PC-3 (cell line): Measurements from ENCODE around the gene TMEM178A. TPM values are rescaled to one million over a fixed set of nuclear protein-coding genes. Genes with fewer than 3 reads are reported as not detected.

Source experiments
- ATAC-seq: fragments of 200-7000 bp; cut with Tn5 transposase; 2 replicates; pipeline ENCODE4 v1.9.1; 2020; ENCODE audit warnings: mild to moderate bottlenecking, moderate library complexity
- BruUV-seq: library from RNA; stranded (reverse); fragments of 400-500 nt; replicated peaks from 2 replicates; lab custom pipeline; 2021; lab: Mats Ljungman, UMichigan
- CTCF ChIA-PET: fragments of 300-600 bp; sonication (Branson Sonifier 250); formaldehyde crosslinking; loops from one replicate; lab custom pipeline; 2022; ENCODE audit warnings: antibody characterized with exemption; lab: Charles Lee
- POLR2A ChIA-PET: fragments of 300-600 bp; sonication (Branson Sonifier 250); formaldehyde crosslinking; loops from one replicate; lab custom pipeline; 2022; ENCODE audit warnings: antibody characterized with exemption; ENCODE audit not compliant: unreplicated experiment; lab: Charles Lee
- DNase-seq: peaks from one replicate; pipeline ENCODE4 v3.0.0-alpha.2; 2015
- H2AFZ ChIP-seq: fragments of 300-600 bp; sonication (generic); 2 replicates; pipeline ENCODE4 v1.6.0; 2016; ENCODE audit warnings: antibody characterized with exemption, low read length
- H3F3A ChIP-seq: fragments of 300-600 bp; sonication (generic); one replicate; pipeline ENCODE4 v1.6.0; 2017; ENCODE audit warnings: antibody characterized with exemption, low read length, control low read depth, mild to moderate bottlenecking; ENCODE audit not compliant: unreplicated experiment
- H3K27ac ChIP-seq: fragments of 300-600 bp; sonication (generic); 2 replicates; pipeline ENCODE4 v1.5.1; 2016; ENCODE audit warnings: mild to moderate bottlenecking, low read length
- H3K27me3 ChIP-seq: fragments of 300-600 bp; sonication (generic); 2 replicates; pipeline ENCODE4 v1.6.1; 2016; ENCODE audit warnings: low read length, mixed read lengths
- H3K36me3 ChIP-seq: fragments of 300-600 bp; sonication (generic); 2 replicates; pipeline ENCODE4 v1.6.1; 2016; ENCODE audit warnings: low read depth, mixed run types, low read length, mixed read lengths
- H3K4me1 ChIP-seq: fragments of 300-600 bp; sonication (generic); 2 replicates; pipeline ENCODE4 v1.5.1; 2016; ENCODE audit warnings: low read length; ENCODE audit not compliant: insufficient read depth
- H3K4me2 ChIP-seq: fragments of 300-600 bp; sonication (generic); 2 replicates; pipeline ENCODE4 v1.6.0; 2016; ENCODE audit warnings: low read length
- H3K4me3 ChIP-seq: fragments of 300-600 bp; sonication (generic); 2 replicates; pipeline ENCODE4 v1.5.1; 2016; ENCODE audit warnings: mild to moderate bottlenecking, low read length, mixed read lengths
- H3K79me2 ChIP-seq: fragments of 300-600 bp; sonication (generic); 2 replicates; pipeline ENCODE4 v1.6.1; 2017; ENCODE audit warnings: low read length, mixed read lengths
- H3K9ac ChIP-seq: fragments of 300-600 bp; sonication (generic); 2 replicates; pipeline ENCODE4 v1.6.0; 2016; ENCODE audit warnings: mild to moderate bottlenecking, low read length
- H3K9me2 ChIP-seq: fragments of 300-600 bp; sonication (generic); replicated peaks from 2 replicates; pipeline ENCODE4 v1.6.1; 2016; ENCODE audit warnings: mixed run types, low read length, mixed read lengths
- H3K9me3 ChIP-seq: fragments of 300-600 bp; sonication (generic); 2 replicates; pipeline ENCODE4 v1.6.1; 2016; ENCODE audit warnings: low read length, mixed read lengths
- H4K20me1 ChIP-seq: fragments of 300-600 bp; sonication (generic); 2 replicates; pipeline ENCODE4 v1.6.1; 2016; ENCODE audit warnings: low read length, mixed read lengths
- CTCF ChIP-seq: fragments of 300-600 bp; sonication (generic); conservative IDR thresholded peaks from 2 replicates; pipeline ENCODE4 v1.5.1; 2017; ENCODE audit warnings: antibody characterized with exemption, low read depth, mild to moderate bottlenecking, low read length
- EZH2 ChIP-seq: fragments of 300-600 bp; sonication (generic); IDR thresholded peaks from one replicate; pipeline ENCODE4 v1.6.1; 2017; ENCODE audit warnings: antibody characterized with exemption, mild to moderate bottlenecking, low read length; ENCODE audit not compliant: unreplicated experiment
- EZH2phosphoT487 ChIP-seq: fragments of 300-600 bp; sonication (generic); IDR thresholded peaks from 2 replicates; pipeline ENCODE4 v1.6.1; 2018; ENCODE audit warnings: mild to moderate bottlenecking, antibody characterized with exemption, low read length, borderline replicate concordance
- intact Hi-C: fragments of 100-400 bp; cut with micrococcal nuclease; formaldehyde crosslinking; loops from 2 replicates; pipeline ENCODE4 v1.9.0; 2023
- total RNA-seq: library from RNA; depleted of rRNA; stranded (reverse); fragments of >200 nt; gene quantifications from 2 replicates; pipeline ENCODE4 v1.2.3, GENCODE V29; 2014

TMEM178A gene
- total RNA-seq, 1 experiment from 2014 or later = 0.33 TPM

GRCh38 chr2:39682066-39682692, 16.5 kb downstream of the TMEM178A start:
- Histone ChIP-seq H3K4me3 (no peak overlapping the region), H3K4me2 (no peak overlapping the region), H4K20me1 (no peaks in the 10 kb centered on the region), H3K4me1 (no peaks in the 10 kb centered on the region), H3K27me3 (no peaks in the 10 kb centered on the region), H3K27ac (no peak overlapping the region), H3F3A (no peaks in the 10 kb centered on the region), H3K9me3 (no peaks in the 10 kb centered on the region), H3K36me3 (no peaks in the 10 kb centered on the region), H3K79me2 (no peaks in the 10 kb centered on the region), H3K9me2 (no peaks in the 10 kb centered on the region), H3K9ac (no peak overlapping the region), H2AFZ (no peak overlapping the region)
- ChIA-PET POLR2A (no interaction called here), CTCF (interaction anchor here (0.6 kb wide), 1 partner anchor 88 kb away, joined by 3 read pairs; no protein-coding TSS in a partner anchor)
- TF ChIP-seq CTCF (no peak), EZH2 (no peak), EZH2phosphoT487 (no peak)
- intact Hi-C loops = no loop called here
- no peak for DNase-seq
- no peak for ATAC-seq
- BruUV-seq = no TSS peak

DNA sequence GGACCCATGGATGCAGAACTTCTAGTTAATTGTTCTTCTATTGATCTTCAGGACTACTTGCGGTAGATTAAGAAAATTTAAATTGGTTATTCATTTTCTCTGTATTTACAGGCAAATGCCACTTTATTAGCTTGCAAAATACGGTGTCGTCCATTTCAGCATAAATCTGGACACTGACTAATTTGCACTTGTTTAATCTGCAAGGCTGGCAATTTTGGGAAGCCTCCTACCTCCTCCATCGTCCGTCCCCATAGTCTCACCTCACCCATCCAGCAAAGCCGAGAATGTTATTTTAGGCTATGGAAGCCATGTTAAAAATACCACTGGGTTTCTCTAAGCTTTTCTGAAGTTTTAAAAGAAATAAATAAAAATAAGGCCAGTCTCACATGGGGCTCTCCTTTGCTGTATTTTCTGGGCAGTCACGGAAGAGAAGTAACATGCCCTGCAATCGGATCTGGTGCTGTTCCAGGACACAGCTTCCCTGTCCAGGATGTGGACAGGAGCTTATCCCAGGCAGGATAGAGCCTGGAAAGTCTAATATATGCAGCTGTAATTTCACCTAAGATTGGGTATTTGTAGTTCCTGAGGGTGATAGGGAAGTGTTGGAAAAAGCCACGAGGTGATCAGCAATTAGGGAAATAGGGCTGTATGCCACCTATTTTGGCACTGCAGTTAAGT, 17.4 kb downstream of the TMEM178A start:
- Histone ChIP-seq H3F3A (no peaks in the 10 kb centered on the region), H3K4me2 (no peak overlapping the region), H3K4me1 (no peaks in the 10 kb centered on the region), H4K20me1 (no peaks in the 10 kb centered on the region), H2AFZ (no peak overlapping the region), H3K9me3 (no peaks in the 10 kb centered on the region), H3K4me3 (no peak overlapping the region), H3K9ac (no peak overlapping the region), H3K27me3 (no peaks in the 10 kb centered on the region), H3K9me2 (no peaks in the 10 kb centered on the region), H3K27ac (no peak overlapping the region), H3K79me2 (no peaks in the 10 kb centered on the region), H3K36me3 (no peaks in the 10 kb centered on the region)
- ATAC-seq = no peak
- no peak for TF ChIP-seq EZH2phosphoT487
- intact Hi-C loops = no loop called here
- ChIA-PET POLR2A (no interaction called here), CTCF (no interaction called here)
- no TSS peak for BruUV-seq
- no peak for DNase-seq

DNA sequence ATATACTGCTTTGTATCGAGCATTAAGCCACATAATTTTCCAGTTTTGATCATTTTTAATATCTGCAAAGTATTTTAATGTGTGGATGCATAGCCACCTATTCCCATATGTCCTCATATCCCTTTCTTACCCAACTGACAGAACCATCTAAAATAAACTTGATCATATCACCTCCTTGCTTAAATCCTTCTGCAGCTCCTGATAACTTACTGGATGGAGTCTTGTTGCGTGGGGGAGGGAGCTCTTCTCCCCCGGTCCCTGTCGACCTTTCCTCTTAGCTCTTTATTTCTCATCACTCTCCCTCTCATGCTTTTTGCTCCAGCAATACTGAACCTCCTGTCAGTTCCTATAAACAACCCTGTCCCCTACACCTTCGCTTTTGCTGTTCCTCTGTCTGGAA, 18.7 kb downstream of the TMEM178A start:
- DNase-seq = no peak
- Histone ChIP-seq H3K27me3 (no peaks in the 10 kb centered on the region), H2AFZ (no peak overlapping the region)

More for the DNA sequence above, 18.7 kb downstream of the TMEM178A start:
- Histone ChIP-seq H3K4me3 (no peak overlapping the region), H3K9me3 (no peaks in the 10 kb centered on the region), H3K4me2 (no peak overlapping the region), H3K27ac (no peak overlapping the region), H3K9ac (no peak overlapping the region), H3F3A (no peaks in the 10 kb centered on the region), H3K36me3 (no peaks in the 10 kb centered on the region), H3K4me1 (peaks cover 2% of the 10 kb centered on the region), H3K79me2 (no peaks in the 10 kb centered on the region), H4K20me1 (no peaks in the 10 kb centered on the region), H3K9me2 (no peaks in the 10 kb centered on the region)
- BruUV-seq = no TSS peak
- CTCF ChIA-PET = no interaction called here
- no peak for ATAC-seq
- POLR2A ChIA-PET = no interaction called here
- intact Hi-C loops = no loop called here
- no peak for TF ChIP-seq EZH2
- TF ChIP-seq CTCF = no peak
- no peak for TF ChIP-seq EZH2phosphoT487
